ENCODE data around the gene TTLL11. TPM values are rescaled to one million over a fixed set of nuclear protein-coding genes. Genes with fewer than 3 reads are reported as not detected.
"Not testable (repeated sequence)": the region's sequence is repeated elsewhere in the genome, so short reads cannot be mapped to it uniquely, and the experiment has no call there.

The TTLL11 gene
- polyA plus RNA-seq, 1 donor (not counting 4 experiments of a cell fraction or from before 2014, with no cell fraction given): 8.0 TPM

GRCh38 chr9:122119166-122119521, 26.0 kb upstream of the TTLL11 start:
- no peak overlapping the region for H3K4me3 ChIP-seq (ENCODE audit: control insufficient read depth in 2 of 3, extremely low read depth in 1 of 3, insufficient read depth in 2 of 3, low read depth in 1 of 3, low read length in 3 of 3)
- no peaks in the 10 kb centered on the region for H3K9me1 ChIP-seq (ENCODE audit: control insufficient read depth, extremely low read depth, insufficient read depth, low read length)
- no peaks in the 10 kb centered on the region for H3K79me2 ChIP-seq (ENCODE audit: control insufficient read depth, insufficient read depth, low read length)
- no peak for DNase-seq (ENCODE audit: low read depth, low spot score)
- H2AFZ ChIP-seq (ENCODE audit: control insufficient read depth, low read length): no peak overlapping the region
- H3K4me1 ChIP-seq (ENCODE audit: control insufficient read depth, extremely low read depth, insufficient read depth, low read length): peaks cover 8% of the 10 kb centered on the region
- no peaks in the 10 kb centered on the region for H3K9me3 ChIP-seq (ENCODE audit: control insufficient read depth, low read depth, low read length)
- no peak overlapping the region for H3K4me2 ChIP-seq (ENCODE audit: control insufficient read depth, extremely low read depth, insufficient read depth, low read depth, low read length)
- H3K27ac ChIP-seq (ENCODE audit: control insufficient read depth, insufficient read depth, low read length): no peak overlapping the region
- no peaks in the 10 kb centered on the region for H4K20me1 ChIP-seq (ENCODE audit: control insufficient read depth, extremely low read depth, insufficient read depth, low read length)
- dilution Hi-C loops (cut with MboI; ENCODE audit: extremely low pct_ligation_motif_present, low sequenced_read_pairs): no loop called here
- no peaks in the 10 kb centered on the region for H3K36me3 ChIP-seq (ENCODE audit: control insufficient read depth in 2 of 2, extremely low read depth in 1 of 2, insufficient read depth in 2 of 2, low read length in 2 of 2)
- FAIRE-seq: no peak
- H3K9ac ChIP-seq (ENCODE audit: control insufficient read depth, extremely low read depth, insufficient read depth, low read length): no peak overlapping the region
- TF ChIP-seq CTCF (optimal IDR thresholded peaks at IDR 0.05 in 1 of 3, IDR thresholded peaks at IDR 0.05 in 1 of 3, conservative IDR thresholded peaks at IDR 0.05 in 1 of 3; ENCODE audit: extremely low read depth in 1 of 3, insufficient read depth in 2 of 3, low read length in 3 of 3) (no peak), EZH2 (IDR thresholded peaks at IDR 0.05; ENCODE audit: low read length) (no peak)
- no peaks in the 10 kb centered on the region for H3K27me3 ChIP-seq (ENCODE audit: control insufficient read depth, extremely low read depth, insufficient read depth, low read length)

DNA sequence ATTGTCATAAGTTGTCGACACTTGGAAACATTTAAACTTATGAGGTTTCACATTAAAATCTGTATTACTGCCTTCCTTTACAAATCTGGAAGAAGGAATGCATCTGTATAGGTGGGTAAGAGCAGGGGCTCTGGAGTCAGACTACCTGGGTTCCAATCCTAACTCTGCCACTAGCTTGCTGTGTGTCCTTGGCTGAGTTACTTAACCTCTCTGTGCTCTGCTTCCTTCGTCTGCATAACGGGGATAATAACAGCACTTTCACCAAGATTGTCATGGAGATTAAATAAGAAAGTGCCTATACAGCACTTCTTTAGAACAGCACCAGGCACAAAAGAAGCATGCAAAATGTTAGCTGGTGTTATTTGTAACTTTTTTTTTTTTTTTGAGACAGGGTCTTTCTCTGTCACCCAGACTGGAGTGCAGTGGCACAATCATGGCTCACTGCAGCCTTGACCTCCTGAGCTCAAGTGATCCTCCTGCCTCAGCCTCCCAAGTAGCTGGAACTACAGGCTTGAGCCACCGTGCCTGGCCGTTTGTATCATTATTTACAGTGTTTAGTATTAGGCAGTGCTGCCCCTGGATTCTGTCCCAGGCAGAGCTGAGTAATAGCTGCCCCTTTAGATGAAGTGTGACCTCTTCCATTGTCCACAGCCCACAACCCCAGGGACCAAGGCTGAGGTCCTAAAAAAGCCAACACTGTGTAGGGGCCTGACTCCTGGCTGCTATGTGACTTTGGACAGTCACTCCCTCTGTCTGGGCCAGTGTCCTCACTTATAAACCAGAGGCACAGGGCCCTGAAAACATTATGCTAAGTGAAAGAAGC, 25.4 kb upstream of the TTLL11 start:
- no peak overlapping the region for H3K27ac ChIP-seq (ENCODE audit: control insufficient read depth, insufficient read depth, low read length)
- FAIRE-seq: no peak
- no peak for DNase-seq (ENCODE audit: low read depth, low spot score)
- TF ChIP-seq CTCF (optimal IDR thresholded peaks at IDR 0.05 in 1 of 3, IDR thresholded peaks at IDR 0.05 in 1 of 3, conservative IDR thresholded peaks at IDR 0.05 in 1 of 3; ENCODE audit: extremely low read depth in 1 of 3, insufficient read depth in 2 of 3, low read length in 3 of 3) (no peak), EZH2 (IDR thresholded peaks at IDR 0.05; ENCODE audit: low read length) (no peak)
- no peak overlapping the region for H3K9ac ChIP-seq (ENCODE audit: control insufficient read depth, extremely low read depth, insufficient read depth, low read length)
- no peak overlapping the region for H3K4me2 ChIP-seq (ENCODE audit: control insufficient read depth, extremely low read depth, insufficient read depth, low read depth, low read length)
- peaks cover 8% of the 10 kb centered on the region for H3K4me1 ChIP-seq (ENCODE audit: control insufficient read depth, extremely low read depth, insufficient read depth, low read length)
- no peaks in the 10 kb centered on the region for H3K9me3 ChIP-seq (ENCODE audit: control insufficient read depth, low read depth, low read length)
- H4K20me1 ChIP-seq (ENCODE audit: control insufficient read depth, extremely low read depth, insufficient read depth, low read length): no peaks in the 10 kb centered on the region
- dilution Hi-C loops (cut with MboI; ENCODE audit: extremely low pct_ligation_motif_present, low sequenced_read_pairs): no loop called here
- no peaks in the 10 kb centered on the region for H3K9me1 ChIP-seq (ENCODE audit: control insufficient read depth, extremely low read depth, insufficient read depth, low read length)
- H3K4me3 ChIP-seq (ENCODE audit: control insufficient read depth in 2 of 3, extremely low read depth in 1 of 3, insufficient read depth in 2 of 3, low read depth in 1 of 3, low read length in 3 of 3): no peak overlapping the region
- no peaks in the 10 kb centered on the region for H3K27me3 ChIP-seq (ENCODE audit: control insufficient read depth, extremely low read depth, insufficient read depth, low read length)
- no peaks in the 10 kb centered on the region for H3K36me3 ChIP-seq (ENCODE audit: control insufficient read depth in 2 of 2, extremely low read depth in 1 of 2, insufficient read depth in 2 of 2, low read length in 2 of 2)
- H2AFZ ChIP-seq (ENCODE audit: control insufficient read depth, low read length): no peak overlapping the region
- no peaks in the 10 kb centered on the region for H3K79me2 ChIP-seq (ENCODE audit: control insufficient read depth, insufficient read depth, low read length)

DNA sequence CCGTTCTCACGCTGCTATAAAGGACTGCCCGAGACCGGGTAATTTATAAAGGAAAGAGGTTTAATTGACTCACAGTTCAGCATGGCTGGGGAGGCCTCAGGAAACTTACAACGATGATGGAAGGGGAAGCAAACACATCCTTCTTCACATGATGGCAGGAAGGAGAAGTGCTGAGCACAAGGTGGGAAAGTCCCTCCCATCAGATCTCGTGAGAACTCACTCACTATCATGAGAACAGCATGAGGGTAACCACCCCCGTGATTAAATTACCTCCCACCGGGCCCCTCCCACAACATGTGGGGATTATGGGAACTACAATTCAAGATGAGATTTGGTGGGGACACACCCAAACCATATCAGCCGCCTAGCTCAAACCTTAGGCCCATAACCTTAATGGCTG, 24.1 kb upstream of the TTLL11 start:
- H3K27me3 ChIP-seq (ENCODE audit: control insufficient read depth, extremely low read depth, insufficient read depth, low read length); dilution Hi-C loops (cut with MboI; ENCODE audit: extremely low pct_ligation_motif_present, low sequenced_read_pairs); FAIRE-seq: not testable (repeated sequence)

More for the DNA sequence above, 24.1 kb upstream of the TTLL11 start:
- H3K4me2 ChIP-seq (ENCODE audit: control insufficient read depth, extremely low read depth, insufficient read depth, low read depth, low read length); DNase-seq (ENCODE audit: low read depth, low spot score); H3K27ac ChIP-seq (ENCODE audit: control insufficient read depth, insufficient read depth, low read length); H4K20me1 ChIP-seq (ENCODE audit: control insufficient read depth, extremely low read depth, insufficient read depth, low read length); H3K4me3 ChIP-seq (ENCODE audit: control insufficient read depth in 2 of 3, extremely low read depth in 1 of 3, insufficient read depth in 2 of 3, low read depth in 1 of 3, low read length in 3 of 3); H3K4me1 ChIP-seq (ENCODE audit: control insufficient read depth, extremely low read depth, insufficient read depth, low read length); H3K9me1 ChIP-seq (ENCODE audit: control insufficient read depth, extremely low read depth, insufficient read depth, low read length); H2AFZ ChIP-seq (ENCODE audit: control insufficient read depth, low read length); H3K36me3 ChIP-seq (ENCODE audit: control insufficient read depth in 2 of 2, extremely low read depth in 1 of 2, insufficient read depth in 2 of 2, low read length in 2 of 2); H3K79me2 ChIP-seq (ENCODE audit: control insufficient read depth, insufficient read depth, low read length); H3K9me3 ChIP-seq (ENCODE audit: control insufficient read depth, low read depth, low read length); H3K9ac ChIP-seq (ENCODE audit: control insufficient read depth, extremely low read depth, insufficient read depth, low read length): not testable (repeated sequence)

Measured in keratinocyte (primary cell).